Urothelium cell line (cell line): ENCODE measurements around the gene TRAF5.
"Not testable (repeated sequence)": the region's sequence is repeated elsewhere in the genome, so short reads cannot be mapped to it uniquely, and the experiment has no call there.

Experiments used
- DNase-seq: peaks from one replicate; pipeline ENCODE4 v3.0.0; 2011; ENCODE audit warnings: low spot score, mixed read lengths
- FAIRE-seq: peaks from 2 replicates; lab custom pipeline; 2011; peaks lifted over from hg19 to GRCh38; lab: Jason Lieb, UNC

Gene TRAF5, protein sequence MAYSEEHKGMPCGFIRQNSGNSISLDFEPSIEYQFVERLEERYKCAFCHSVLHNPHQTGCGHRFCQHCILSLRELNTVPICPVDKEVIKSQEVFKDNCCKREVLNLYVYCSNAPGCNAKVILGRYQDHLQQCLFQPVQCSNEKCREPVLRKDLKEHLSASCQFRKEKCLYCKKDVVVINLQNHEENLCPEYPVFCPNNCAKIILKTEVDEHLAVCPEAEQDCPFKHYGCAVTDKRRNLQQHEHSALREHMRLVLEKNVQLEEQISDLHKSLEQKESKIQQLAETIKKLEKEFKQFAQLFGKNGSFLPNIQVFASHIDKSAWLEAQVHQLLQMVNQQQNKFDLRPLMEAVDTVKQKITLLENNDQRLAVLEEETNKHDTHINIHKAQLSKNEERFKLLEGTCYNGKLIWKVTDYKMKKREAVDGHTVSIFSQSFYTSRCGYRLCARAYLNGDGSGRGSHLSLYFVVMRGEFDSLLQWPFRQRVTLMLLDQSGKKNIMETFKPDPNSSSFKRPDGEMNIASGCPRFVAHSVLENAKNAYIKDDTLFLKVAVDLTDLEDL

DNA sequence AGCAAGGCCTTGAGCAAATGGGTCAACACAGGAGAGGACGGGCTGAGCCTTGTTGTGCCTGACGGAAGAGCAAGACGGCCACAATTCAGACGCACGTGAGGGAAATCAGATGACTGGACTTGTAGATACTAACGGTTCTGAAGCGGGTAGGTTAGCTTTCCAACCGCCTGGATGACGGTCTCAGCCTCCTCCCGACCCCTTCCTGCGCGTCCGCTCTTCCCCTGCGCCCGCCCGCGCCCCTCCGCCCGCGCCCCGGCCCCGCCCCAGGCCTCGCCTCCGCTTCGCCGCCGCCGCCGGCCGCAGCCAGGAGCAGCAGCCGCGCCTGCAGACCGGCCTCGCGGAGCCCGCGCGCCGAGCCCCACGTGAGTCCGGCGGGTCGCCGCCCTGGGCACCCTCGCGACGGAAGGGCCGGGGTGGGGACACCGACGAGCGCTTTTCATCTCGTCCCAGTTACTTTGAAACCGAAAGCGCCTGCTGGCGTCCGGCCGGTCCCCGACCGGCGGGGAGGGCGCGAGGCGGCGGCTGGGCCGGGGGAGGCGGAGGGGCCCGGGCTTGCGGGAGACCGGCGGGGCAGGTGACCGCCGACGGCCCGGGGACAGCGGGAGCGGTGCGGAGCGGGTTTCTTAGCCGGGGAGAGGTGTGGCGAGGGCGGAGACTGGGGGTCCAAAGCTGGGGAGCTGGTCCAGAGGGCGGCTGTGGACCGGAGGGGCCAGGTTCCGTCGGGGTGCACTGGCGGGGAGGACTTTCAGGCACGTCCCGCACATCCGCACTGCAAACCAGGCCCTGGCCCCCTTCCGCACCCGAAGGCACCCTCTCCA is at the start of gene TRAF5:
Gene TRAF5 (plus strand): TSS at position 306 of the 818 bp plus-strand sequence. CDS start 26,407 bp downstream, outside the sequence.
- FAIRE-seq (no peak), DNase-seq (peak; percentile 80)

DNA sequence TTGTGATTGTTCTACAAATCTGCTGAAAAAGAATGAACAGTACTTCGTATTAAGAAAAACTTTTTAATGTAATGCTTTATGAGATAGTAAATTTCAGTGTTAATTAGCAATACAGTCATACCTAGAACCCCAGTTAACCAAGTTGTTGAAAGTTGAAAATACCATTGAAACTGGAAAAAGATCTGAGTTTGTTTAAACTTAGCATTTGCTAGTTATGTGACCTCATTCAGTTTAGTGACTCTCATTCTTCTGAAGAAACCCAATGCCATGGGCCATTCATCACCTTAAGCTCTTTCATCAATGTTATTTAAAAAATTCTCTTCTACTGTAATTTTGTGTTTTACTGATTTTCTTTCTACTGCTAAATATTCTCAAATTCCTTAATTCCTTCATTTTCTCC is 47.3 kb upstream of the TRAF5 start:
- DNase-seq (no peak), FAIRE-seq (no peak)

DNA sequence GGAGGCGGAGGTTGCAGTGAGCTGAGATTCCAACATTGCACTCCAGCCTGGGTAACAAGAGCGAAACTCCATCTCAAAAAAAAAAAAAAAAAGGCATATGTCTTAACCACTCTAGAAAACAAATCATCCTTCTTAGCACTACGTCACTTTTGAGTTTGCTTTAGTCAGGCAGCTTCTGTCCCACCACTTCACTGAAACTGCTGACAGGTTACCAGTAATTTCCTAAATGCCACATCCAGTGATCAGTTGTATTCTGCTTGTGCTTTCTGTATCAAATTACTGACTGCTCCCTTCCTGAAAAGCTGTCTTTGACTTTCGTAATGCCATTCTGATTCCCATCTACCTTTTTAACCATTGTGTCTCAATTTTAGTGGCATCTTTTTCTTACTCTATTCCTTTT is 45.7 kb upstream of the TRAF5 start:
- FAIRE-seq: no peak
- no peak for DNase-seq

DNA sequence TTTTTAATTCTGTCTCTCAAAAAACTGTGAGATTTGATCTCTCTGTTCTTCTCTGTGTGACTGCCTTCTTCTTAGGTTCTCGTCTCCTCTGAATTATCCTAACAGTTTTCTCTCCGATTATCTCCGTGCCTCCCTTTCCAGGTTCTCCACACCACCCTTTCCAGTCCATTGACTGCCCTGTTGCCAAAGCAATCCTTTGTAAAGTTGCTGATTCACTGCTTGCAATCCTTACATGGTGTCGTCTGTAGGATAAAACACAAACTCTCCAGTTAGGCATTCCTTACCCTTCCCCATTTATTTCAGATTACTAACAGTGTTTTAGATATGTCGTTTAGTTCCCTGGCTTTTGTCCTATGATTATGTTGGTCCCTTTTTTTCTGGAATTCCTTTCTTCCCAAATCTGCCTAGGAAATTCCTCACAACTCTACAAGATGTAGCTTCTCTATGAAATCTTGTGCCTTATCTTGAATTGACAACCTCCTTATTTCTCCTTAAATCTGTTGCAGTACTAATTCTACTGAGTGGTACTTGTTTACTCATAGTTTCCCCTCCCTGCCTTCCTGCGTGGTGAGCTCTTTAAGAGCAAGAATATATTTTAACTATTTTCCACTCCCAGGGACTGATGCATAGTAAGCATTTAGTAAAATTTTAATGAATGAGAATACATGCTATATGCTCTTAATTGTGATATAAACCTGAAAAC is 45.2 kb upstream of the TRAF5 start:
- DNase-seq (no peak), FAIRE-seq (no peak)

DNA sequence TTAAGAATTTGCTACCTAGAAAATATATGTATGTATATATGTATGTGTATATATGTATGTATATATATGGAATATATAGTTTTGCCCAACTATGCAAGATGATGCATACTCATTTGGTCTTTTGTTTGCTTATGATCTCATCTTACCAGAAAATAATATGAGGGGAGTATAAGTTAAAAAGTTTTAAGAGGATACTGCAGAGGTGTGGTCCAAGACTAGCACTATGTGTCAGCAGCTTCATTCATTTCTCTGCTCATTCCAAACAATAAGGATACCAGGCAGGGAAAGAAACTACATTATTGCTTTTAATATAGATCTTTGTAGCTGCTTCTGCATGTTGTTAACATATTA is 44.6 kb upstream of the TRAF5 start:
- no peak for FAIRE-seq

DNA sequence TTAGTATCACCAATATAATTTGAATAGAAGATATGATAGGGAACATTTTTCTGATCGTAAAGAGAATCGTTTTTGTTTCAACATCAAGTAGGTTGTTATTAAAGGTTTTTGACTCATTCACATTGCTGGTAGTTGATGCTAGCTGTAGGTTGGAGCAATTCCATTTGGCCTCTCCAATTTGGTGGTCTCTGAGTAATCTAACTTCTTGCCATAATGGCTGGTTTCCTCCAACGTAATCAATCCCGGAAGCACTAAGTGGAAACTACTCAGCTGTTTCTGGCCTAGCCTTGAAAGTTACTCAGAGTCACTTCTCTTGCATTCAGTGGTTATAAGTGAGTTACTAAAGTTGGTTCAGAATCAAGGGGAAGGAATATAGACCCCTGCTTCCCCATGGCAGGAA is 41.4 kb upstream of the TRAF5 start:
- FAIRE-seq: no peak
- DNase-seq: no peak

More for the DNA sequence above, 44.6 kb upstream of the TRAF5 start:
- DNase-seq: no peak

DNA sequence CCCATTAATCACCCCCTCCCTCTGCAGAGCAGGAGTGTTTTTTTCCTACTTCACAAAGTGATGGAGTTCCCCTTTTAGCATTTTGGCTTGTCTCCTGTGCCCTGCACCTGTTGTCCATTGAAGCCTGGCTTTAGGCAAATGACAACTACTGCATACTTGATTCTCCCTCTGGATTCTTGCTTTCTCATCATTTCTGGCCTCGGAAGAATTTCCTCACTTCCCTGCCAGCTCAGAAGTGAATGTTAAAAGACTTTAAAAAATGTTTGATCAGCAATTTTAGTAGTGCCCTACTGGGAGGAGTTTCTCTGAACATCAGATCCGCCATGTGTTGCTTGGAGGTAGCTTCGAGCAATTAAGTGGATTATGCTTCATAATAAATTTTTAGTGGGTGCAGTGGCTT is 39.4 kb upstream of the TRAF5 start:
- FAIRE-seq (no peak), DNase-seq (no peak)

DNA sequence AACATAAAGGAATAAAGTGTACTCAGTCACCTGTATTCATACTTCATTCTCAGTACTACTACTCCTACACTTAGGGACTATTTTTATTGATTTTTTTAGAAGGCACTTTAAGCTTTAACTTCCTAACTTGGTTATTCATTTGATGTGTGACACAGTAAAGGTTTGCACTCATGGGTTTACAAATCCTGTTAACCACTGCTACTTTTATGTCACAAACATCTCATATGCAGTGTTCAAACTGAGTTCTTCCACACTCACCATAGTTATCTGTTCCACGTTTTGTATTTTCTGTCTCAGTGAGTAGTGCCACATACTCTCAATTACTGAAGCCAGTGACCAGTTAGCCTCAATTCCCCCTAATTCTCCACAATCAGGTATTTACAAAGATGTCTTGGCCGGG is 34.2 kb upstream of the TRAF5 start:
- DNase-seq: no peak
- FAIRE-seq: no peak

DNA sequence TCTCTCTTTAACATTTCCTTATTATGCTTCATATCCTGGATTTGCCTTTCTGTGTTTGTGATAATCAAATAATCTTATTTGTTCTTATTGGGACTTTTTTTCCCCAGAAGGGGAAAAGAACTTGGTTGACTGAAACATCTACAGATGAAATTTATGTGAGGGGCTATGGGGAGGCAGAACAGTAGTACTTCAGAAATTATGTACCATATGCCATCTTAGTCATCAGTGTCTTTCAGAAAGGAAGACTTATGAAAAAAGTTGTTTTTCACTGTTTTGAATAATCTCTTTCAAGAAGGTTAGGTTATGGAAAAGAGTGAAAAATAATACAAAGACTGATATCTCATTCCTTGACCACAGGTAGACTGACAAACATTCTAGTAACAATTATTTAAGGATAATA is 30.2 kb upstream of the TRAF5 start:
- no peak for DNase-seq
- FAIRE-seq: no peak

DNA sequence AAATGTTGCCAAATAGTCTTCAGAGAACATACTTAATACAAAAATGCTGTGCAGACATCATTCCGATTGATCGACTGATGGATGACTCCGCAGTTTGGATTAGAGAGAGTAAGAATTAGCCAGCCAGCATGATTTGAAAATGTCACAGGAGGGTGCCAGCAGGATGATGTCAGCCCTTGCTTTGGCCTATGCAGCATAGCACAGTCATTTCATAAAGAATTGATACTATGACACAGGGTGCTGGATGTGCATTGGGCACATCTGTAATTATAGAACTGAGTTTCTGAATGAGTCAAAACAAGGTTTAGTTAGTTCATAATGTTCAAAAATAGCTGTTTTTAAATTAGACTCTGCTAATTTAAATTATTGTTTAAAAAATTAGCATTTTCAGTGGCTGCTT is 21.6 kb upstream of the TRAF5 start:
- FAIRE-seq: no peak
- no peak for DNase-seq

DNA sequence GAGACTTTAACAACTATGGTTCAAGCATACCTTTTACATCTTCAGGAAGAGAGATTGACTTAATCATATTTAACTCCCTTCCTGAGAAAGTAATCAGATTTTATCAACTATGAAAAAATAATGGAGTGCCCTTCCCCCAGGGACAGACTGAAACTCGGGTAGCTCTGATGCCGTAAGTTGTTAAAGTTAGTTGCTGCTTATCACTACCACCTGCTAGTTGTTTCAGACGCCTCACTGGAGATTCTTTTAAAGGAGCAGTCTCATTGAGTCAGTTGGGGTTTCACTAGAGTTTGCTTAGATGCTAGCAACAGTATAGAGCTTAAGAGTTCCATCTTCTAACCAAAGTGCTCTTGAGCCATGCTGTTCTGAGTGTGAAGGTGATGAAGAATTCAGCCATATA is 17.0 kb upstream of the TRAF5 start:
- FAIRE-seq: no peak

DNA sequence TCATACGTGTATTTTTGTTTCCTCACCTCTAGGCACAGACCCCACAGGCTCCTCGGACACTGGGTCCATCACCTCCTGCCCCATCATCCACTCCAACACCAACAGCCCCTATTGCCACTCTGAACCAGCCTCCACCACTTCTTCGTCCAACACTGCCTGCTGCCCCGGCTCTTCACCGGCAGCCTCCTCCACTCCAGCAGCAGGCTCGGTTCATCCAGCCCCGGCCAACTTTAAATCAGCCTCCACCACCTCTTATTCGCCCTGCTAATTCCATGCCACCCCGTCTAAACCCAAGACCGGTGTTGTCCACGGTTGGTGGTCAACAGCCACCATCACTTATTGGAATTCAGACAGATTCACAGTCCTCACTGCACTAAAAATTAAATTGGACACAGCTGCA is 13.2 kb upstream of the TRAF5 start:
- DNase-seq (no peak), FAIRE-seq (peak; percentile 76)

More for the DNA sequence above, 17.0 kb upstream of the TRAF5 start:
- no peak for DNase-seq

DNA sequence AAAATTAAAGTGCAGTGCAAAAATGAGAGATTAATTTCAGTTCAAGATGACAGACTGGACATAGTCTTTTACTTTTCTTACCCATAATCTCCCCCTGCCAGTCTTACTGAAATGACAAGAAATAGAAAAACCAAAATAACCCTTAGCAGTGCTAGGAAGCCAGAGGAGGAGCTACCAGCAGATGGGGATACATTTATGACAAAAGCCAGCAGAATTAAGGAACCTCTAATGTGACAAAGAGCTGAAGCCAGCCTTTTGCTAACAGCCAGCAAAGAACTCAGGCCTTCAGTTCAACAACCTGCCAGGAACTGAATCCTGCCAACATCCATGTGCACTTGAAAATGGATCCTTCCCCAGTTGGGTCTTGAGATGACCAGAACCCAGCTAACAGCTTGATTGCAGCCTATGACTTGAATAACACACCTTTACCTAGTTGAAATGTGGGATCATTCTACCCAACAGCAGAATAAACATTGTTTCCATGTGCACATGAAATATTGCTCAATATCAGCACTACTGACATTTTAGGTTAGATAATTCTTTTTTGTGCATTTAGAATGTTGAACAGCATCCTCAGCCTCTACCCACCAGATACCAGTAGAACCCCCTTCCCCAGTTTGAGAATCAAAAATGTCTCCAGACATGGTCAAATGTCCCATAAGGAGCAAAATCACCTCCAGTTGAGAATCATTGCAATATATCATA is 7.9 kb upstream of the TRAF5 start:
- no peak for FAIRE-seq

DNA sequence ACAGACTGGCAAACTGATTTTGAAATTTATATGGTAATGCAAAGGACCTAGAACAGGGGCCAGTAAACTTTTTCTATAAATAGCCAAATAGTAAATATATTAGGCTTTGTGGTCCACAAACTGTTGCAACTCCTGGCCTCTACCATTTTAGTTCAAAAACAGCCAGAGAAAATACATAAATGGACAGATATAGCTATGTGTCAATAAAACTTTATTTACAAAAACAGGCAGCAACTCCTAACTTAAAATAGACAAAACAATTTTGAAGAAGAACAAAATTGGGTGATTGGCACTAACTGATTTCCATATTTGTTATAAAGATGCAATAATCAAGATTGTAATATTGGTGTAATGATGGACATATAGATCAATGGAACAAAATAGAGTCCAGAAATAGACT is 6.7 kb upstream of the TRAF5 start:
- FAIRE-seq (no peak), DNase-seq (no peak)

More for the DNA sequence above, 7.9 kb upstream of the TRAF5 start:
- no peak for DNase-seq

DNA sequence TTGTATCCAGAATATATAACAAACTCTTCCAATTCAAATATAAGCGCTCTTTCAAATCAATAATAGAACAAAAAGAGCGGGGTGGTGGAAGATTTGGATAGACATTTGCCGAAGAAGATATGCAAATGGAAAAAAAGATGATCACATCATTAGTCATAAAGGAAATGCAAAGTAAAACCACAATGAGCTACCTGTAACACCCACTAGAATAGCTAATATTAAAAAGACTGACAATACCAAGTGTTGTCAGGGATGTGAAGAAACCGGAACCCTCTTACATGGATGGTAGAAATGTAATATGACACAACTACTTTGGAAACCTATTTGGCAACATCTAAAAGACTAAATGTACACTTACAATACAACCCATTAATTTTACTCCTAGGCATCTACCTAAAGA is 5.7 kb upstream of the TRAF5 start:
- no peak for DNase-seq
- FAIRE-seq: no peak

DNA sequence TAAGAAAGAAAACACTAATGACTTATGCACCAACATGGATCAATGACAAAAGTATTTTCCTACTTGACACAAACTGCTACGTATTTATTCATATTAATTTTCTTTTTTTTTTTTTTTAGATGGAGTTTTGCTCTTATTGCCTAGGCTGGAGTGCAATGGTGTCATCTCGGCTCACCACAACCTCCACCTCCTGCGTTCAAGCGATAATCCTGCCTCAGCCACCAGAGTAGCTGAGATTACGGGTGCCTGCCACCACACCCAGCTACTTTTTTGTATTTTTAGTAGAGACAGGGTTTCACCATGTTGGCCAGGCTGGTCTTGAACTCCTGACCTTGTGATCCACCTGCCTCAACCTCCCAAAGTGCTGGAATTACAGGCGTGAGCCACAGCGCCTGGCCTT is 5.0 kb upstream of the TRAF5 start:
- not testable (repeated sequence) for DNase-seq, FAIRE-seq

DNA sequence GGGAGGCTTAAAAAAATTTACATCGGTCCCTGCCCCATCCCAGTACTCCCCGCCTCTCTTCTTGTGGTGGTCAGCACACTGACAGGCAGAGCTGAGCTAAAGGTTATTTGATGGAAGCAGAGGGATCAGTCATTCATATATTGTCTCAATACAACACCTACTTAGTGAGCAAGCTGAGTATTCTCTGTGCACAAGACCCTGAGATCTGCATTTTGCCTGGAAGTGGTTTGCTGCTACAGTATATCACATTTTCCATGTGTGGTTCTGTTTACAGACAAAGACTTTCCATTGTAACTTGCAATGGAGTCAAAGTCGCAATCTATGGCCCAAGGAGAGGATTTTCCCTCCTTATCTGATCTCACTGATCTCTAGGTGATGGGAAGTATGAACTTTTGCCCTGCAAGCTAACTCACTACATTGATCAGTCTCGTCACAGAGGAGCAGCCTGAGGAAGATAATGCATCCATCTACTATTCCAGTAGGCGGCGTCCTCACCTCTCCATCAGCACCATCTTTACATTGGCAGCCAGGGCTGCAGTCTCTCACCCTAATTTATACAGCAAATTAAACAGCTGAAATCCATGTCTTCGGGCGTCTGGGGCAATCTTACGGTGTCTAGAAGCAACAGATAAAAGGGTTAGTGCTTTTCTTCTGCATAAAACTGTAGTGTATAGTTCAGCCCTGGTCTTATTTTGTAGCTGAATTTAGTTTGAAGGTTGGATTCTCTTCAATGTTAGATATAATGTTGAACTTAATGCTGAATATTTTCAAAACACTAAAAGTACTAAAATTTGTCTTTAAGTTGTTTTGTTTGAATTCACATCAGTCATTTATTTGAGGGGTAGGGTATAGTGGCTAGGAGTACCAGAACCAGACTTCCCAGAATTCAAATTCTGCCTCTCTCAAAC is 3.2 kb upstream of the TRAF5 start:
- peak; percentile 69 for DNase-seq
- no peak for FAIRE-seq

DNA sequence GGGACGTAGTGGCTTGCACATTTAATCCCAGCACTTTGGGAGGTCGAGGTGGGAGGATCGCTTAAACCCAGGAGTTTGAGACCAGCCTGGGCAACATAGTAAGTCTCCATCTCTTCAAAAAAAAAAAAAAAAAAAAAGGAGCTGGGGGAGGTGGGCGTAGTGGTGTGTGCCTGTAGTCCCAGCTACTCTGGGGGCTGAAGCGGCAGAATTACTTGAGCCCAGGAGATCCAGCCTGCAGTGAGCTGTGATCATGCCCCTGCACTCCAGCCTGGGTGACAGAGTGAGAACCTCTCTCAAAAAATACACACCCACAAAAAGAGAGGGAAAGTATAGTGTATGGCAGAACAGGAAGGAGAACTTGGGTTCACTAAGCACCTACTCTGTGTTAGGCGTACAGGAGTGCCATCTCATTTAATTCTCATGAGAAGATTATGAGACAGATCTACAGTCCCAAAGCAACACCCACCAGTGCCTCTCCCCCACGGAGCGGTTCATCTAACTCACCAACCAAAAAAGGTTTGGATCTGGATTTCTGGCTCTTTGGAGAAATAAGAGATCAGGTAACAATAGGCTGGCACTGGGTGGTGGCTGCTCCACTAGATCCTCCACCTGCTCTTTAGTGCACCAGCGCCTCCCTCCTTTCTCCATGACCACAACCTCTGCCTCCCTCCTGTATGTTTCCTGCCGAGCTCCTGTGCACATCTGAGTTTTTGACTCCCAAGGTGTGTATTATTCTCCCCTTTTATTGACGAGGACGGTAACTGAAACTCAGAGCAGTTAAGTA is 1.4 kb upstream of the TRAF5 start:
- FAIRE-seq: no peak

DNA sequence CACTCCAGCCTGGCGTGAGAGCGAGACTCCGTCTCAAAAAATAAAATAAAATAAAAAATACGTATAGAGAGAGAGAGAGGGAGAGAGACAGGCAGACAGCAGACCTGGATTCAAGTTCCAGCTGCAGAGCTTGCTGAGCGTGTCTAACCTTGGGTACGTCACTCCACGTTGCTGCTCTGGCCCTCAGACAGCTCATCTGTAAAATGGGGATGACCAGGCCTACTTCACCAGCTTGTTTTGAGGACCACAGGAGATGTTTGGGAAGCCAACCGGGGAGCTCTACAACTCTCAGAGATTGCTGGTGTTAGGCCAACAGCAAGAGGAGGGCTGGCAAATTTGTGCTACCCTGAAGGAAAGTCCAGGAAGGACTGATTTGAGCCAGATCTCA is 499 bp upstream of the TRAF5 start:
- DNase-seq (no peak), FAIRE-seq (no peak)

More for the DNA sequence above, 1.4 kb upstream of the TRAF5 start:
- DNase-seq: no peak
